ENCODE data around the gene CTTNBP2. TPM values are rescaled to one million over a fixed set of nuclear protein-coding genes. Genes with fewer than 3 reads are reported as not detected.

CTTNBP2 gene
- total and polyA plus RNA-seq, 10 of the 15 experiments (the other 5 are each of a cell fraction or from before 2014, with no cell fraction given): 0.04 to 0.43 TPM; not detected in 8

DNA sequence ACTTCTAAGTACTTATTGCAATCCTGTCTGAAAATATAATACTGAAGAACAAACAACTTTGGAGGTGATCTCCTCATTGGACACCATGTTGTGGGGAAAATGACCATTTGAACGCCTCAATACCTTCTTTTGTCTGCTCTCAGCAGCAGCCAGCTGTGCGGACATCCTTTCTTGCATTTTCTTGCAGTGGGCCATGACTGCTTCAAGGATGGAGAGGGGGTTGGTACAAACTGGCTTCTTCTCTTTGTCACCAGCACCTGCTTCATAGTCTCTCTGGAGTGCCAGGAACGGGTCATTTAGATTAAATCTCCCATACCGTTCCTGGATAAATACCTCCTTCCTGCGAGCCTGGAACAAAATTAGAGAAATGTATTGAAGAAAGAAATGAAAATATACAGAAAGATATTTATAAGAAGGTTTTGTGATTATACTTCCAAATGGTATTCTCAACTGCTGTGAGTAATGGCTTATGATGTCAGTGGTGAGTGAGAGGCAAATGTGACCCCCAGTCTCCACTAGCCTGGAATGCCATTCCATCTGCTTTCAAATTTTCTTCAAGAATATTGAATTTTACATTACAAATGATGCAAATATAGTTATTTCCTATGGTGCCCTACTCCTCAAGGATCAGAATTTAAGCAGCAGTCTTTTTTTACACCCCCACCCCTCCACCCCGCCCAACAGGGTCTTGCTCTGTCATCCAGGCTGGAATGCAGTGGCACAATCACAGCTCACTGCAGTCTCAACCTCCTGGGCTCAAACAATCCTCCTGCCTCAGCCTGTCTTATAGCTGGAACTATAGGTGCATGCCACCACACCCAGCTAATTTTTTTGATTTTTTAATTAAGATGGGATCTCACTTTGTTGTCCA is 62.4 kb downstream of the CTTNBP2 start:
- ChIA-PET SMC1A (ENCODE audit: uncharacterized antibody, unreplicated experiment) (no interaction called here), CTCF (interaction anchor here (0.7 to 1.7 kb wide), 2 partner anchors 60 to 64 kb away, joined by 3 to 6 read pairs; no protein-coding TSS in a partner anchor), RAD21 (ENCODE audit: unreplicated experiment) (no interaction called here), POLR2A (no interaction called here)
- FAIRE-seq (no peak), DNase-seq (ENCODE audit: low read depth, low spot score) (no peak), ATAC-seq (no peak)
- no peaks in the 10 kb centered on the region for H4K20me1 ChIP-seq (ENCODE audit: control insufficient read depth, insufficient read depth)
- H3K79me2 ChIP-seq (ENCODE audit: control insufficient read depth, insufficient read depth, low read length): no peaks in the 10 kb centered on the region
- BruUV-seq (replicated peaks): no TSS peak
- in situ Hi-C loops (cut with MboI): no loop called here
- H3K27me3 ChIP-seq (replicated peaks in 1 of 2; ENCODE audit: control insufficient read depth in 2 of 2, insufficient read depth in 2 of 2, low read length in 1 of 2): no peaks in the 10 kb centered on the region
- H3K4me3 ChIP-seq: no peak overlapping the region
- no peak overlapping the region for H3K27ac ChIP-seq (ENCODE audit: control insufficient read depth, insufficient read depth)
- H3K4me1 ChIP-seq (ENCODE audit: control insufficient read depth, insufficient read depth, low read length): no peaks in the 10 kb centered on the region
- no peaks in the 10 kb centered on the region for H3K36me3 ChIP-seq (ENCODE audit: control insufficient read depth in 2 of 2, insufficient read depth in 2 of 2, low read length in 1 of 2)
- no peak overlapping the region for H3K9ac ChIP-seq (ENCODE audit: control insufficient read depth, insufficient read depth, low read length)
- TF ChIP-seq SIN3A (IDR thresholded peaks at IDR 0.05; ENCODE audit: low read depth, low read length): no peak
- no peak for TF ChIP-seq YBX1 (IDR thresholded peaks at IDR 0.05)
- no peak for TF ChIP-seq TAF1 (IDR thresholded peaks at IDR 0.05; ENCODE audit: borderline replicate concordance, low read depth, low read length)
- no peak for TF ChIP-seq SMAD1 (IDR thresholded peaks at IDR 0.05; ENCODE audit: low read depth, partially characterized antibody)
- TF ChIP-seq, protein P1, sequence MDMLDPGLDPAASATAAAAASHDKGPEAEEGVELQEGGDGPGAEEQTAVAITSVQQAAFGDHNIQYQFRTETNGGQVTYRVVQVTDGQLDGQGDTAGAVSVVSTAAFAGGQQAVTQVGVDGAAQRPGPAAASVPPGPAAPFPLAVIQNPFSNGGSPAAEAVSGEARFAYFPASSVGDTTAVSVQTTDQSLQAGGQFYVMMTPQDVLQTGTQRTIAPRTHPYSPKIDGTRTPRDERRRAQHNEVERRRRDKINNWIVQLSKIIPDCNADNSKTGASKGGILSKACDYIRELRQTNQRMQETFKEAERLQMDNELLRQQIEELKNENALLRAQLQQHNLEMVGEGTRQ (IDR thresholded peaks at IDR 0.05; ENCODE audit: borderline replicate concordance, low read depth, low read length): no peak
- TF ChIP-seq BRCA1 (IDR thresholded peaks at IDR 0.05; ENCODE audit: low read depth, low read length): no peak
- TF ChIP-seq, protein P2, sequence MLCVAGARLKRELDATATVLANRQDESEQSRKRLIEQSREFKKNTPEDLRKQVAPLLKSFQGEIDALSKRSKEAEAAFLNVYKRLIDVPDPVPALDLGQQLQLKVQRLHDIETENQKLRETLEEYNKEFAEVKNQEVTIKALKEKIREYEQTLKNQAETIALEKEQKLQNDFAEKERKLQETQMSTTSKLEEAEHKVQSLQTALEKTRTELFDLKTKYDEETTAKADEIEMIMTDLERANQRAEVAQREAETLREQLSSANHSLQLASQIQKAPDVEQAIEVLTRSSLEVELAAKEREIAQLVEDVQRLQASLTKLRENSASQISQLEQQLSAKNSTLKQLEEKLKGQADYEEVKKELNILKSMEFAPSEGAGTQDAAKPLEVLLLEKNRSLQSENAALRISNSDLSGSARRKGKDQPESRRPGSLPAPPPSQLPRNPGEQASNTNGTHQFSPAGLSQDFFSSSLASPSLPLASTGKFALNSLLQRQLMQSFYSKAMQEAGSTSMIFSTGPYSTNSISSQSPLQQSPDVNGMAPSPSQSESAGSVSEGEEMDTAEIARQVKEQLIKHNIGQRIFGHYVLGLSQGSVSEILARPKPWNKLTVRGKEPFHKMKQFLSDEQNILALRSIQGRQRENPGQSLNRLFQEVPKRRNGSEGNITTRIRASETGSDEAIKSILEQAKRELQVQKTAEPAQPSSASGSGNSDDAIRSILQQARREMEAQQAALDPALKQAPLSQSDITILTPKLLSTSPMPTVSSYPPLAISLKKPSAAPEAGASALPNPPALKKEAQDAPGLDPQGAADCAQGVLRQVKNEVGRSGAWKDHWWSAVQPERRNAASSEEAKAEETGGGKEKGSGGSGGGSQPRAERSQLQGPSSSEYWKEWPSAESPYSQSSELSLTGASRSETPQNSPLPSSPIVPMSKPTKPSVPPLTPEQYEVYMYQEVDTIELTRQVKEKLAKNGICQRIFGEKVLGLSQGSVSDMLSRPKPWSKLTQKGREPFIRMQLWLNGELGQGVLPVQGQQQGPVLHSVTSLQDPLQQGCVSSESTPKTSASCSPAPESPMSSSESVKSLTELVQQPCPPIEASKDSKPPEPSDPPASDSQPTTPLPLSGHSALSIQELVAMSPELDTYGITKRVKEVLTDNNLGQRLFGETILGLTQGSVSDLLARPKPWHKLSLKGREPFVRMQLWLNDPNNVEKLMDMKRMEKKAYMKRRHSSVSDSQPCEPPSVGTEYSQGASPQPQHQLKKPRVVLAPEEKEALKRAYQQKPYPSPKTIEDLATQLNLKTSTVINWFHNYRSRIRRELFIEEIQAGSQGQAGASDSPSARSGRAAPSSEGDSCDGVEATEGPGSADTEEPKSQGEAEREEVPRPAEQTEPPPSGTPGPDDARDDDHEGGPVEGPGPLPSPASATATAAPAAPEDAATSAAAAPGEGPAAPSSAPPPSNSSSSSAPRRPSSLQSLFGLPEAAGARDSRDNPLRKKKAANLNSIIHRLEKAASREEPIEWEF (IDR thresholded peaks at IDR 0.05; ENCODE audit: insufficient replicate concordance, low read depth, low read length): no peak
- TF ChIP-seq, protein P3, sequence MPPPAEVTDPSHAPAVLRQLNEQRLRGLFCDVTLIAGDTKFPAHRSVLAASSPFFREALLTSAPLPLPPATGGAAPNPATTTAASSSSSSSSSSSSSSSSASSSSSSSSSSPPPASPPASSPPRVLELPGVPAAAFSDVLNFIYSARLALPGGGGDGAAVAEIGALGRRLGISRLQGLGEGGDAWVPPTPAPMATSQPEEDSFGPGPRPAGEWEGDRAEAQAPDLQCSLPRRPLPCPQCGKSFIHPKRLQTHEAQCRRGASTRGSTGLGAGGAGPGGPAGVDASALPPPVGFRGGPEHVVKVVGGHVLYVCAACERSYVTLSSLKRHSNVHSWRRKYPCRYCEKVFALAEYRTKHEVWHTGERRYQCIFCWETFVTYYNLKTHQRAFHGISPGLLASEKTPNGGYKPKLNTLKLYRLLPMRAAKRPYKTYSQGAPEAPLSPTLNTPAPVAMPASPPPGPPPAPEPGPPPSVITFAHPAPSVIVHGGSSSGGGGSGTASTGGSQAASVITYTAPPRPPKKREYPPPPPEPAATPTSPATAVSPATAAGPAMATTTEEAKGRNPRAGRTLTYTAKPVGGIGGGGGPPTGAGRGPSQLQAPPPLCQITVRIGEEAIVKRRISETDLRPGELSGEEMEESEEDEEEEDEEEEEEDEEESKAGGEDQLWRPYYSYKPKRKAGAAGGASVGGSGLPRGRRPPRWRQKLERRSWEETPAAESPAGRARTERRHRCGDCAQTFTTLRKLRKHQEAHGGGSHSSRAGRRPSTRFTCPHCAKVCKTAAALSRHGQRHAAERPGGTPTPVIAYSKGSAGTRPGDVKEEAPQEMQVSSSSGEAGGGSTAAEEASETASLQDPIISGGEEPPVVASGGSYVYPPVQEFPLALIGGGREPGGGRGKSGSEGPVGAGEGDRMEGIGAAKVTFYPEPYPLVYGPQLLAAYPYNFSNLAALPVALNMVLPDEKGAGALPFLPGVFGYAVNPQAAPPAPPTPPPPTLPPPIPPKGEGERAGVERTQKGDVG (CRISPR knock-in tag; IDR thresholded peaks at IDR 0.05): no peak
- H3K4me2 ChIP-seq (ENCODE audit: control insufficient read depth, insufficient read depth): no peak overlapping the region
- H2AFZ ChIP-seq (ENCODE audit: control insufficient read depth, low read depth, low read length): no peak overlapping the region
- no peaks in the 10 kb centered on the region for H3K9me3 ChIP-seq (replicated peaks; ENCODE audit: control insufficient read depth, insufficient read depth, low read length)
- intact Hi-C loops (cut with micrococcal nuclease; ENCODE audit: unreplicated experiment): no loop called here
- 31% methylated on average over 6 of the region's 6 CpGs for WGBS (ENCODE audit: insufficient coverage, insufficient replicate concordance, low lambda C conversion rate, missing lambda C conversion rate)
